GM19463 (cell line): Measurements from ENCODE around the gene A1CF.
"Not testable (repeated sequence)": the region's sequence is repeated elsewhere in the genome, so short reads cannot be mapped to it uniquely, and the experiment has no call there.

Source experiments
- ATAC-seq: cut with Tn5 transposase; IDR thresholded peaks from one replicate; pipeline ENCODE4 v1.9.1; 2021; ENCODE audit warnings: mild to moderate bottlenecking, moderate library complexity; ENCODE audit not compliant: unreplicated experiment

Gene A1CF

GRCh38 chr10:50788951-50789945 is 96.2 kb downstream of the A1CF start:
- ATAC-seq: no peak

GRCh38 chr10:50787962-50788361 is 97.5 kb downstream of the A1CF start:
- ATAC-seq: not testable (repeated sequence)

GRCh38 chr10:50782017-50782416 is 103.4 kb downstream of the A1CF start:
- ATAC-seq: not testable (repeated sequence)

- ATAC-seq: not testable (repeated sequence)
These were observed 105.4 kb downstream of the A1CF start for GRCh38 chr10:50780036-50780435.

GRCh38 chr10:50774868-50775267 is 110.6 kb downstream of the A1CF start:
- ATAC-seq: not testable (repeated sequence)

- ATAC-seq: not testable (repeated sequence)
These were observed 113.4 kb downstream of the A1CF start for GRCh38 chr10:50772042-50772441.

- ATAC-seq: not testable (repeated sequence)
These were observed 118.5 kb downstream of the A1CF start for GRCh38 chr10:50766774-50767513.
